HFFc6 (cell line): ENCODE measurements around the gene PGM5. TPM values are rescaled to one million over a fixed set of nuclear protein-coding genes. Genes with fewer than 3 reads are reported as not detected.

Source experiments
- DNase-seq: peaks from one replicate; pipeline ENCODE4 v3.0.0-alpha.2; 2018
- H3K27ac Mint-ChIP-seq: 2 replicates; pipeline ENCODE4 v1.8.0; 2020; ENCODE audit warnings: mild to moderate bottlenecking, mixed read lengths
- H3K27me3 Mint-ChIP-seq: 2 replicates; pipeline ENCODE4 v1.8.0; 2021; ENCODE audit warnings: mild to moderate bottlenecking, moderate library complexity, mixed read lengths; ENCODE audit not compliant: insufficient read depth
- H3K36me3 Mint-ChIP-seq: 2 replicates; pipeline ENCODE4 v1.8.0; 2021; ENCODE audit warnings: low read depth, mixed read lengths
- H3K4me1 Mint-ChIP-seq: 2 replicates; pipeline ENCODE4 v1.8.0; 2020; ENCODE audit warnings: low read depth, mixed read lengths
- H3K4me3 Mint-ChIP-seq: 2 replicates; pipeline ENCODE4 v1.8.0; 2020; ENCODE audit warnings: mild to moderate bottlenecking, moderate library complexity, mixed read lengths
- H3K9me3 Mint-ChIP-seq: 2 replicates; pipeline ENCODE4 v1.8.0; 2020; ENCODE audit warnings: mild to moderate bottlenecking, mixed read lengths
- CTCF ChIP-seq: fragments of 200-600 bp; sonication (generic); IDR thresholded peaks from 2 replicates; pipeline ENCODE4 v1.5.0; 2021; ENCODE audit warnings: antibody characterized with exemption, mild to moderate bottlenecking
- total RNA-seq, 6 experiments: library from RNA; stranded (reverse); fragmentation: NEBNext Ultra II Directional; extraction: Animal tissue kit (Norgen Biotek cat#: 25700); gene quantifications; 2 replicates in 1 of 6; 3 replicates in 5 of 6; pipeline ENCODE4 v1.2.3, GENCODE V29; 2021

The PGM5 gene
- total RNA-seq, 6 experiments from 2014 or later: 0.24 to 0.85 (median 0.35) TPM; not detected in 1

GRCh38 chr9:68462105-68462775, 105.8 kb downstream of the PGM5 start:
- Mint-ChIP-seq H3K27me3 (no peaks in the 10 kb centered on the region), H3K36me3 (no peaks in the 10 kb centered on the region), H3K9me3 (peaks cover 19% of the 10 kb centered on the region), H3K4me3 (no peak overlapping the region), H3K4me1 (no peaks in the 10 kb centered on the region), H3K27ac (no peak overlapping the region)
- DNase-seq: no peak
- no peak for TF ChIP-seq CTCF

- Mint-ChIP-seq H3K36me3 (no peaks in the 10 kb centered on the region), H3K4me3 (no peak overlapping the region), H3K9me3 (peaks cover 10% of the 10 kb centered on the region), H3K27me3 (peaks cover 3% of the 10 kb centered on the region; the same call in 1 of the 2 replicates), H3K4me1 (no peaks in the 10 kb centered on the region), H3K27ac (no peak overlapping the region)
- TF ChIP-seq CTCF: no peak
- no peak for DNase-seq
These were observed 113.7 kb downstream of the PGM5 start for GRCh38 chr9:68470067-68470466.

GRCh38 chr9:68470634-68471033, 114.2 kb downstream of the PGM5 start:
- no peak for DNase-seq
- no peak for TF ChIP-seq CTCF
- Mint-ChIP-seq H3K27me3 (peaks cover 3% of the 10 kb centered on the region; the same call in 1 of the 2 replicates), H3K36me3 (no peaks in the 10 kb centered on the region), H3K9me3 (peaks cover 10% of the 10 kb centered on the region), H3K4me3 (no peak overlapping the region), H3K4me1 (no peaks in the 10 kb centered on the region), H3K27ac (no peak overlapping the region)

GRCh38 chr9:68472119-68472518, 115.7 kb downstream of the PGM5 start:
- H3K4me1 Mint-ChIP-seq: no peaks in the 10 kb centered on the region
- no peak overlapping the region for H3K27ac Mint-ChIP-seq
- DNase-seq: no peak
- H3K27me3 Mint-ChIP-seq: peaks cover 3% of the 10 kb centered on the region; the same call in 1 of the 2 replicates
- no peaks in the 10 kb centered on the region for H3K36me3 Mint-ChIP-seq
- H3K9me3 Mint-ChIP-seq: peaks cover 4% of the 10 kb centered on the region
- no peak for TF ChIP-seq CTCF
- H3K4me3 Mint-ChIP-seq: no peak overlapping the region

GRCh38 chr9:68473790-68474189, 117.4 kb downstream of the PGM5 start:
- H3K27me3 Mint-ChIP-seq: peaks cover 3% of the 10 kb centered on the region; the same call in 1 of the 2 replicates
- no peaks in the 10 kb centered on the region for H3K36me3 Mint-ChIP-seq
- no peak overlapping the region for H3K27ac Mint-ChIP-seq
- TF ChIP-seq CTCF: no peak
- H3K9me3 Mint-ChIP-seq: peaks cover 4% of the 10 kb centered on the region
- H3K4me1 Mint-ChIP-seq: no peaks in the 10 kb centered on the region
- DNase-seq: no peak
- H3K4me3 Mint-ChIP-seq: no peak overlapping the region
